ENCODE data around the gene SLC44A4. TPM values are rescaled to one million over a fixed set of nuclear protein-coding genes. Genes with fewer than 3 reads are reported as not detected.

SLC44A4 gene
- polyA plus RNA-seq, 1 of the 3 experiments (the other 2 are of a cell fraction) = 0.26 TPM

DNA sequence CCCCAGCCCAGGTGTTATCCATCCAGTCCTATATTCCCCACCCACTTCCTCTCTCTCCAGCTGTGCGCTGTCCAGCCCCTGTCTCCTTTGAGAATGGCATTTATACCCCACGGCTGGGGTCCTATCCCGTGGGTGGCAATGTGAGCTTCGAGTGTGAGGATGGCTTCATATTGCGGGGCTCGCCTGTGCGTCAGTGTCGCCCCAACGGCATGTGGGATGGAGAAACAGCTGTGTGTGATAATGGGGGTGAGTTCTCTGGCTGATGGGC, 49.8 kb upstream of the SLC44A4 start:
- POLR2A ChIA-PET = no interaction called here
- Histone ChIP-seq H3K9ac (no peak overlapping the region), H3K4me2 (no peak overlapping the region), H3K4me1 (ENCODE audit: control insufficient read depth in 1 of 2, insufficient read depth in 2 of 2, low read depth in 1 of 2, low read length in 1 of 2) (no peaks in the 10 kb centered on the region), H3K4me3 (ENCODE audit: low read depth in 2 of 2, low read length in 1 of 2) (no peak overlapping the region), H3K27ac (ENCODE audit: low read depth in 2 of 2, low read length in 1 of 2) (no peak overlapping the region), H3K9me3 (no peaks in the 10 kb centered on the region), H3K27me3 (ENCODE audit: insufficient read depth) (no peaks in the 10 kb centered on the region; the same call in 1 of the 2 replicates), H3K9me2 (no peaks in the 10 kb centered on the region), H3F3A (replicated peaks; ENCODE audit: insufficient read depth) (no peaks in the 10 kb centered on the region), H3K79me2 (ENCODE audit: insufficient read depth) (no peaks in the 10 kb centered on the region), H3K36me3 (replicated peaks in 1 of 2; ENCODE audit: control insufficient read depth in 1 of 2, insufficient read depth in 2 of 2, low read length in 1 of 2) (no peaks in the 10 kb centered on the region), H4K20me1 (ENCODE audit: insufficient read depth) (no peaks in the 10 kb centered on the region), H2AFZ (ENCODE audit: low read depth) (no peak overlapping the region)
- no peak for DNase-seq
- no peak for TF ChIP-seq JUND (IDR thresholded peaks at IDR 0.05)
- TF ChIP-seq FOSL2 (IDR thresholded peaks at IDR 0.05; ENCODE audit: borderline replicate concordance, low read depth) = no peak
- TF ChIP-seq GATA2 (CRISPR knock-in tag; IDR thresholded peaks at IDR 0.05) = no peak
- no peak for TF ChIP-seq YY1 (IDR thresholded peaks at IDR 0.05; ENCODE audit: low read depth)
- 81% methylated on average over 9 of the region's 9 CpGs for WGBS (ENCODE audit: low lambda C conversion rate)
- CTCF ChIA-PET = interaction anchor here (1.1 kb wide), 1 partner anchor 18 kb away, joined by 3 read pairs; no protein-coding TSS in a partner anchor

- no peak overlapping the region for H3K4me2 ChIP-seq
Observed at GRCh38 chr6:31927863-31928671, 49.3 kb upstream of the SLC44A4 start.

DNA sequence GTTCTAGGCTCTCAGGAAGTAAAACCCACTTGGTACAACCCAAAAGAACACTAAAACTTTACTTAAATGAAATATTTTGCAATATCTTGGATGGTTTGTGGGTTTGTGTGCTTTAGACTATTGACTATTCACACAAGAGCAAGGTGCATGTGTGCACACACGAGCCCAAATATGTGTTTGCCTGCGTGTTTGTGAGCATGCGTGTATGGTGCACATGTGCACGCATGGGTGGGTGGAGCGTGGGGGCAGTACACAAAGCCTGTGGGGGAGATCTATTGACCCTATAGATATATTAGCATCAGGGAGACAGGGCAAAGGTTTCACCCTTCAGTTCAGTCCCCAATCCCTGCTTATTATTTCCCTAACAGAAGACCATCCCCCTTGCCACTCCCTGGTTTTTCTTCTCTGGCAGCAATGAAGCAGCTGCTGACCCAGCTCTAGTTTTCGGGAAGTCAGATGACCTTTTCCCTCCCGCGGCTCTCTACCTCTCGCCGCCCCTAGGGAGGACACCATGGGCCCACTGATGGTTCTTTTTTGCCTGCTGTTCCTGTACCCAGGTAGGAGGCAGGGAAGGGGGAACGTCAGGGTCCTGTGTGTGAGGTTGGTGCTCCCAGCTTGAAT, 48.6 kb upstream of the SLC44A4 start, which contains the start of gene C2:
Gene C2, plus strand, starts transcription at position 476 of the 621 bp plus-strand sequence. Its CDS starts 36 bp downstream, at position 512.
- Histone ChIP-seq H3K27ac (ENCODE audit: low read depth in 2 of 2, low read length in 1 of 2) (no peak within 1 kb of the TSS), H3K36me3 (replicated peaks in 1 of 2; ENCODE audit: control insufficient read depth in 1 of 2, insufficient read depth in 2 of 2, low read length in 1 of 2) (no peaks in the 10 kb centered on the region), H3K9me3 (no peaks in the 10 kb centered on the region), H3K27me3 (ENCODE audit: insufficient read depth) (no peaks in the 10 kb centered on the region), H3K4me3 (ENCODE audit: low read depth in 2 of 2, low read length in 1 of 2) (no peak within 1 kb of the TSS), H3K79me2 (ENCODE audit: insufficient read depth) (no peaks in the 10 kb centered on the region), H3K4me2 (no peak within 1 kb of the TSS), H2AFZ (ENCODE audit: low read depth) (no peak within 1 kb of the TSS), H3K4me1 (ENCODE audit: control insufficient read depth in 1 of 2, insufficient read depth in 2 of 2, low read depth in 1 of 2, low read length in 1 of 2) (no peaks in the 10 kb centered on the region), H4K20me1 (ENCODE audit: insufficient read depth) (no peaks in the 10 kb centered on the region), H3K9me2 (no peaks in the 10 kb centered on the region), H3F3A (replicated peaks; ENCODE audit: insufficient read depth) (no peaks in the 10 kb centered on the region), H3K9ac (no peak within 1 kb of the TSS)
- no peak for TF ChIP-seq EP300 (IDR thresholded peaks at IDR 0.05; ENCODE audit: borderline replicate concordance in 1 of 2, low read depth in 1 of 2, low read length in 1 of 2)
- TF ChIP-seq ELF1 (IDR thresholded peaks at IDR 0.05) = no peak
- TF ChIP-seq, protein P1, sequence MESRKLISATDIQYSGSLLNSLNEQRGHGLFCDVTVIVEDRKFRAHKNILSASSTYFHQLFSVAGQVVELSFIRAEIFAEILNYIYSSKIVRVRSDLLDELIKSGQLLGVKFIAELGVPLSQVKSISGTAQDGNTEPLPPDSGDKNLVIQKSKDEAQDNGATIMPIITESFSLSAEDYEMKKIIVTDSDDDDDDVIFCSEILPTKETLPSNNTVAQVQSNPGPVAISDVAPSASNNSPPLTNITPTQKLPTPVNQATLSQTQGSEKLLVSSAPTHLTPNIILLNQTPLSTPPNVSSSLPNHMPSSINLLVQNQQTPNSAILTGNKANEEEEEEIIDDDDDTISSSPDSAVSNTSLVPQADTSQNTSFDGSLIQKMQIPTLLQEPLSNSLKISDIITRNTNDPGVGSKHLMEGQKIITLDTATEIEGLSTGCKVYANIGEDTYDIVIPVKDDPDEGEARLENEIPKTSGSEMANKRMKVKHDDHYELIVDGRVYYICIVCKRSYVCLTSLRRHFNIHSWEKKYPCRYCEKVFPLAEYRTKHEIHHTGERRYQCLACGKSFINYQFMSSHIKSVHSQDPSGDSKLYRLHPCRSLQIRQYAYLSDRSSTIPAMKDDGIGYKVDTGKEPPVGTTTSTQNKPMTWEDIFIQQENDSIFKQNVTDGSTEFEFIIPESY (IDR thresholded peaks at IDR 0.05; ENCODE audit: borderline replicate concordance, low read depth) = no peak
- no peak for TF ChIP-seq USF2 (IDR thresholded peaks at IDR 0.05; ENCODE audit: borderline replicate concordance, low read depth, low read length)
- TF ChIP-seq RCOR1 (IDR thresholded peaks at IDR 0.05; ENCODE audit: low read length) = no peak
- TF ChIP-seq TEAD4 (IDR thresholded peaks at IDR 0.05; ENCODE audit: borderline replicate concordance, insufficient read depth) = no peak
- DNase-seq = no peak
- WGBS (ENCODE audit: low lambda C conversion rate) = 62% methylated on average over 11 of the region's 11 CpGs
- CTCF ChIA-PET = no interaction called here
- POLR2A ChIA-PET = no interaction called here

More at GRCh38 chr6:31927863-31928671, 49.3 kb upstream of the SLC44A4 start:
- H3K27me3 ChIP-seq (ENCODE audit: insufficient read depth) = no peaks in the 10 kb centered on the region; the same call in 1 of the 2 replicates
- no peaks in the 10 kb centered on the region for H3K79me2 ChIP-seq (ENCODE audit: insufficient read depth)
- TF ChIP-seq SIN3A (IDR thresholded peaks at IDR 0.05; ENCODE audit: borderline replicate concordance, low read depth, low read length) = no peak
- TF ChIP-seq TAF1 (IDR thresholded peaks at IDR 0.05; ENCODE audit: borderline replicate concordance, low read depth, low read length) = no peak
- no peak for TF ChIP-seq MEF2A (IDR thresholded peaks at IDR 0.05; ENCODE audit: borderline replicate concordance, low read depth)
- no peak for TF ChIP-seq NRF1 (IDR thresholded peaks at IDR 0.05; ENCODE audit: low read depth, low read length)
- TF ChIP-seq TCF12 (IDR thresholded peaks at IDR 0.05) = no peak
- no peak for TF ChIP-seq USF1 (IDR thresholded peaks at IDR 0.05; ENCODE audit: borderline replicate concordance, low read depth)
- TF ChIP-seq TEAD4 (IDR thresholded peaks at IDR 0.05; ENCODE audit: borderline replicate concordance, insufficient read depth) = no peak
- no peaks in the 10 kb centered on the region for H3F3A ChIP-seq (replicated peaks; ENCODE audit: insufficient read depth)
- no peak overlapping the region for H3K4me3 ChIP-seq (ENCODE audit: low read depth in 2 of 2, low read length in 1 of 2)
- POLR2A ChIA-PET = no interaction called here
- no peak for DNase-seq
- H2AFZ ChIP-seq (ENCODE audit: low read depth) = no peak overlapping the region
- CTCF ChIA-PET = interaction anchor here (1.1 kb wide), 1 partner anchor 17 kb away, joined by 3 read pairs; no protein-coding TSS in a partner anchor
- no peaks in the 10 kb centered on the region for H4K20me1 ChIP-seq (ENCODE audit: insufficient read depth)
- no peaks in the 10 kb centered on the region for H3K4me1 ChIP-seq (ENCODE audit: control insufficient read depth in 1 of 2, insufficient read depth in 2 of 2, low read depth in 1 of 2, low read length in 1 of 2)
- H3K9me2 ChIP-seq = no peaks in the 10 kb centered on the region
- H3K9me3 ChIP-seq = no peaks in the 10 kb centered on the region
- no peak overlapping the region for H3K27ac ChIP-seq (ENCODE audit: low read depth in 2 of 2, low read length in 1 of 2)
- no peaks in the 10 kb centered on the region for H3K36me3 ChIP-seq (replicated peaks in 1 of 2; ENCODE audit: control insufficient read depth in 1 of 2, insufficient read depth in 2 of 2, low read length in 1 of 2)
- H3K9ac ChIP-seq = no peak overlapping the region
- 68% methylated on average over 11 of the region's 11 CpGs for WGBS (ENCODE audit: low lambda C conversion rate)
